Esophagus (tissue), 2 donors: ENCODE measurements around the gene RBMS1. TPM values are rescaled to one million over a fixed set of nuclear protein-coding genes. Genes with fewer than 3 reads are reported as not detected.

Experiments used
- H3K27ac ChIP-seq, 2 donors: one replicate each; pipeline ENCODE4 v1.5.1; 2013; ENCODE audit warnings: low read depth in 2 of 2, mild to moderate bottlenecking in 2 of 2, inconsistent platforms in 1 of 2, low read length in 1 of 2, moderate library complexity in 1 of 2
- H3K27me3 ChIP-seq, 2 donors: one replicate each; pipeline ENCODE4 v1.6.1; 2013; ENCODE audit warnings: low read length in 2 of 2, control low read depth in 1 of 2, mild to moderate bottlenecking in 1 of 2; ENCODE audit not compliant: insufficient read depth in 2 of 2, control insufficient read depth in 1 of 2
- H3K36me3 ChIP-seq, 2 donors: one replicate each; pipeline ENCODE4 v1.6.1; 2013; ENCODE audit warnings: low read length in 1 of 2; ENCODE audit not compliant: control insufficient read depth in 2 of 2, insufficient read depth in 2 of 2
- H3K4me1 ChIP-seq, 2 donors: one replicate each; pipeline ENCODE4 v1.6.1; 2013; ENCODE audit warnings: low read length in 1 of 2; ENCODE audit not compliant: control insufficient read depth in 2 of 2, insufficient read depth in 2 of 2
- H3K4me3 ChIP-seq, 2 donors: one replicate each; pipeline ENCODE4 v1.5.1; 2013; ENCODE audit warnings: low read length in 2 of 2, mild to moderate bottlenecking in 2 of 2, low read depth in 1 of 2, moderate library complexity in 1 of 2
- H3K9me3 ChIP-seq, 2 donors: one replicate each; pipeline ENCODE4 v1.6.1; 2013; ENCODE audit warnings: mild to moderate bottlenecking in 2 of 2, low read depth in 1 of 2, low read length in 1 of 2, moderate library complexity in 1 of 2; ENCODE audit not compliant: control insufficient read depth in 2 of 2, insufficient read depth in 1 of 2
- WGBS, 2 donors: extraction: QIAGEN DNeasy Blood & Tissue Kit; methylation state at CpG; one replicate each; pipeline ENCODE4 v1.1.7; 2013; 5-methylcytosine and 5-hydroxymethylcytosine counted together
- polyA plus RNA-seq, 2 donors: library from polyadenylated mRNA; stranded (reverse); fragments of 200-250 nt; gene quantifications; one replicate each; pipeline ENCODE4 v1.2.3, GENCODE V29; 2013
- donor health status: healthy with polysubstance abuse.
- donor health status: Bipolar disorder and iron deficiency.

The RBMS1 gene
- polyA plus RNA-seq, 2 donors: 18.1 to 23.6 TPM

DNA sequence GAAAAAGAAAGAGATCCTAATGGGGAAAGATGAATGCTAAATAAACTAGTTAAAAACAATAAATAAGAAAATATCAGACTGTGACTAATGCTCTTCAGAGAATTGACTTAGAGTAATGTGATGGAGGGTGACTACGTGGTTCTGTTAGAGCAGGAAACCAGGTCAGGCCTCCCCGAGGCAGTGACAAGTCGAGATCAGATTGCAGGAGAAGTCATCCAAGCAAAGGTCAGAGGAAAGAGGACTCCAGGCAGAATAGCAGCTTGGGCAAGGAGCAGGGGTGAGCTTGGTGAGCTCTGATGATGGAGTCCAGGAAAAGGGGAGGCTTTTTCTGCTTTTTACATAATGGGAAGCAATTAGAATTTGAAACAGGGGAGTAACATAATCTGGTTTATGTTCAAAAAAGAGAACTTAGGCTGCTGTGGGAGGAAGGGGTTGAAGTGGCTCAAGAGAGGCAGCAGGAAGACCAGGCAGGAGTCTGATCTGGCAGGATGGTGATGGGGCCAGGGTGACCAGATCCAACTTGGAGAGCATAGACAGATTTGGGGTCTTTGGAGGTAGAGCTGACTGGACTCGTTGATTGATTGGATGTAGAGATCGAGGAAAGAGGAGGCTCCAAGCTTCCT lies 266.2 kb downstream of the RBMS1 start:
- no peaks in the 10 kb centered on the region for H3K9me3 ChIP-seq
- 48 to 50% methylated on average over 5 of the region's 5 CpGs for WGBS, 2 donors
- no peaks in the 10 kb centered on the region for H3K27me3 ChIP-seq
- H3K4me3 ChIP-seq: no peak overlapping the region
- H3K27ac ChIP-seq: peak overlapping the region; percentile 76 to 83
- no peaks in the 10 kb centered on the region for H3K36me3 ChIP-seq
- peaks cover 2 to 14% of the 10 kb centered on the region in 2 donors for H3K4me1 ChIP-seq

- Histone ChIP-seq H3K27me3 (no peaks in the 10 kb centered on the region), H3K36me3 (no peaks in the 10 kb centered on the region), H3K4me3 (no peak overlapping the region), H3K9me3 (no peaks in the 10 kb centered on the region), H3K27ac (peak overlapping the region; percentile 76 to 89), H3K4me1 (peaks cover 3 to 22% of the 10 kb centered on the region in 2 donors)
- 57 to 72% methylated on average over 5 of the region's 5 CpGs for WGBS, 2 donors
These were observed 267.2 kb downstream of the RBMS1 start for GRCh38 chr2:160226367-160226766.

DNA sequence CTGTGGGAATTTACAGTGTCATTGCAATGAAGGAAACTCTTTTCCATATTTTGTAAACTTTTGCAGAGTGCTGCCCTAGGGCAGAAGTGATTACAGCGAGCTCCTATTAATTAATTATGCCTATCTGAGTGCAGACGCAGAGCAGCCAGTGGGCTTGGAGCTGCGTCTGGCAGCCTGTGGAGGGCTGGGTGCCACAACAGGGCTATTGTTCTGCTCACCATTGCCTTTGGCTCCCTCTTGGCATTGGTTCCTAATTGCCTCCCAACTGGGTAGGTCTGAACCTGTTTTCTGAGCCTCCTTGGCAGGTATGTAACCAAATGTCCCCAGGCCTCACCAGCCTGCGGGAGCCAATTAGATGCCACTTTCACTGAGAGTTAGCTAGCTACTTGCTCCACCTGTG lies 267.9 kb downstream of the RBMS1 start:
- Histone ChIP-seq H3K4me1 (peaks cover 6 to 25% of the 10 kb centered on the region in 2 donors), H3K4me3 (no peak overlapping the region), H3K9me3 (no peaks in the 10 kb centered on the region), H3K36me3 (no peaks in the 10 kb centered on the region), H3K27ac (peak overlapping the region; percentile 76 to 89), H3K27me3 (no peaks in the 10 kb centered on the region)
- WGBS, 2 donors: 52 to 53% methylated on average over 4 of the region's 4 CpGs

- 61 to 77% methylated on average over 3 of the region's 3 CpGs for WGBS, 2 donors
- Histone ChIP-seq H3K4me3 (no peak overlapping the region), H3K27ac (peak overlapping the region; percentile 68 to 77), H3K27me3 (no peaks in the 10 kb centered on the region), H3K9me3 (no peaks in the 10 kb centered on the region), H3K4me1 (peaks cover 6 to 31% of the 10 kb centered on the region in 2 donors), H3K36me3 (no peaks in the 10 kb centered on the region)
These were observed 269.1 kb downstream of the RBMS1 start for GRCh38 chr2:160224507-160224906.

DNA sequence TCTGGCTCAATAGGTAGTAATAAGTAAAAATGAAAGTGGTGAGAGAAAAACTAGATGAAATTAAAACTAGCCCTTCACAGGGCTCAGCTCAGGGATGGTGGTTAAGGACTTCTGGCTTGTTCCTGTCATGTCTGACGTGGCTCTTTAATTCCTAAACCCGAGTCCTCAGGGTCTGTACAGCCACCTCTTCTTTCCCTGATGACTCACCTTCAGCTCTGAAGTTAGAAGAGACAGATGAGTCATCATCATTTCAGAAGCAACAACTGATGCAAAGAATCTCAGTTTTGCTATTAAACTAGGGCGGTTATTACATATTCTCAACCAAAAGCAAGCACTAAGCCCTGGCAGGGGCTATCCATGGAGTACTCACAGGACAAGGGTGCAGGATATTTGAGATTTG lies 269.5 kb downstream of the RBMS1 start:
- H3K27me3 ChIP-seq: no peaks in the 10 kb centered on the region
- peaks cover 6 to 28% of the 10 kb centered on the region in 2 donors for H3K4me1 ChIP-seq
- H3K4me3 ChIP-seq: no peak overlapping the region
- H3K9me3 ChIP-seq: no peaks in the 10 kb centered on the region
- H3K36me3 ChIP-seq: no peaks in the 10 kb centered on the region
- WGBS, 2 donors: 28 to 68% methylated on average over 3 of the region's 3 CpGs
- H3K27ac ChIP-seq: peak overlapping the region; percentile 68 to 77

DNA sequence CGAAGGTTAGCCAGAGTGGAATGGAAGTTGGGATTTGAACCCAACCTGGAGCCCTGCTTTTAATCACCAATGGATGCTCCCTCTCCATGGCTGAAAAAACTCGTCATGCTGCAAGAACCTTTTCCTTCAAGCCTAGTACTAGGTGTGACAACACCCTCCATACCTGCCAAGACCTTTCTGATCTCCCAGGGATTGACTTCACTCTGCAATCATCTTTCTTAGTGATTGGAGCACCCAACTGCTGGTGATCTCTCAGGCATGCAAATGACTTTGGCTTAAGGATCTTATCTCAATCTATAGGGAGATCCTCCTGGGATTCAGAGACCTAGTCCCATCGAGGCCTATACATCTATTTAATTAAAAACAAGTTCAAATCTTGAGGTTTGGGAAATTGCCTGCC lies 270.0 kb downstream of the RBMS1 start:
- no peaks in the 10 kb centered on the region for H3K9me3 ChIP-seq
- peak overlapping the region; percentile 38 to 77 for H3K27ac ChIP-seq
- no peaks in the 10 kb centered on the region for H3K27me3 ChIP-seq
- H3K4me3 ChIP-seq: no peak overlapping the region
- H3K36me3 ChIP-seq: no peaks in the 10 kb centered on the region
- H3K4me1 ChIP-seq: peaks cover 6 to 28% of the 10 kb centered on the region in 2 donors
- 60 to 77% methylated on average over 3 of the region's 3 CpGs for WGBS, 2 donors

- H3K27ac ChIP-seq: peak overlapping the region; percentile 84 to 90
- H3K27me3 ChIP-seq: no peaks in the 10 kb centered on the region
- H3K4me1 ChIP-seq: peaks cover 6 to 28% of the 10 kb centered on the region in 2 donors
- 68 to 75% methylated on average over 7 of the region's 7 CpGs for WGBS, 2 donors
- no peak overlapping the region for H3K4me3 ChIP-seq
- no peaks in the 10 kb centered on the region for H3K36me3 ChIP-seq
- no peaks in the 10 kb centered on the region for H3K9me3 ChIP-seq
These were observed 270.9 kb downstream of the RBMS1 start for GRCh38 chr2:160222546-160223283.
